Activated naive CD4-positive, alpha-beta T cell treated with anti-CD3 and anti-CD28 coated beads for 36 hours (primary cell): Measurements from ENCODE around the gene IKBKE. TPM values are rescaled to one million over a fixed set of nuclear protein-coding genes. Genes with fewer than 3 reads are reported as not detected.
A peak's percentile ranks its signal among the peaks of the same experiment; 100 is the strongest.

Experiments used
- CTCF ChIA-PET: fragments of 350-600 bp; sonication (Branson Sonifier 250); formaldehyde crosslinking; loops from one replicate; lab custom pipeline; 2021; ENCODE audit warnings: antibody characterized with exemption; lab: Charles Lee
- DNase-seq: peaks from one replicate; pipeline ENCODE4 v3.0.0-alpha.2; 2020
- H3K27ac Mint-ChIP-seq: one replicate; pipeline ENCODE4 v1.8.0; 2021; ENCODE audit warnings: mild to moderate bottlenecking, mixed read lengths
- H3K27me3 Mint-ChIP-seq: one replicate; pipeline ENCODE4 v1.8.0; 2021; ENCODE audit warnings: low read depth, mixed read lengths
- H3K36me3 Mint-ChIP-seq: one replicate; pipeline ENCODE4 v1.8.0; 2021; ENCODE audit warnings: low read depth, mixed read lengths
- H3K4me1 Mint-ChIP-seq: one replicate; pipeline ENCODE4 v1.8.0; 2021; ENCODE audit warnings: low read depth, mixed read lengths
- H3K4me3 Mint-ChIP-seq: one replicate; pipeline ENCODE4 v1.8.0; 2021; ENCODE audit warnings: mild to moderate bottlenecking, moderate library complexity, mixed read lengths
- H3K9me3 Mint-ChIP-seq: one replicate; pipeline ENCODE4 v1.8.0; 2021; ENCODE audit warnings: mixed read lengths
- intact Hi-C: fragments of 100-400 bp; cut with micrococcal nuclease; formaldehyde crosslinking; loops from one replicate; pipeline ENCODE4 v1.15.1; 2023
- total RNA-seq, 2 experiments: library from RNA; stranded (reverse); gene quantifications; one replicate each; pipeline ENCODE4 v1.2.3, GENCODE V29; 2021

IKBKE gene
- total RNA-seq, 2 experiments from 2014 or later, result 7.0 to 8.6 TPM

DNA sequence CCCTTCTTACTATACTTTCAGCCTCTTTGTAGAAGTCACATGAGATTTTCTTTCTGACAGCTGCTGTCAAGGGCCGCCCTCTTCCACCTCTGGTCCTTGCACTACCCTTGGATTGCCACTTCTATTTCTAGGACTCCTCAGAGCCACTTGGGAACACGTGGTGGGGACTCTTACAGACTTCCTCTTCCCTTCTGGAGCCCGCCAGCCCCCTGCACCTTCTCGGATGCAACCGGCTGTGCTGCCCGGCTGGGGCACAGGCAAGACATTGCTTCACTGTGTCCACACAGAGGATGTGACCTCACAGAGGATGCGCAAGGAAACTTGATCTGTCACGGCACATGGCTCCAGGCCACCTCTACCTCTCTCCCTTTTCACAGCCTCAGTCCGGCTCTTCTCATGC lies 2.4 kb upstream of the IKBKE start:
- H3K4me3 Mint-ChIP-seq, result no peak overlapping the region
- peak overlapping the region; percentile 12 for H3K27ac Mint-ChIP-seq

DNA sequence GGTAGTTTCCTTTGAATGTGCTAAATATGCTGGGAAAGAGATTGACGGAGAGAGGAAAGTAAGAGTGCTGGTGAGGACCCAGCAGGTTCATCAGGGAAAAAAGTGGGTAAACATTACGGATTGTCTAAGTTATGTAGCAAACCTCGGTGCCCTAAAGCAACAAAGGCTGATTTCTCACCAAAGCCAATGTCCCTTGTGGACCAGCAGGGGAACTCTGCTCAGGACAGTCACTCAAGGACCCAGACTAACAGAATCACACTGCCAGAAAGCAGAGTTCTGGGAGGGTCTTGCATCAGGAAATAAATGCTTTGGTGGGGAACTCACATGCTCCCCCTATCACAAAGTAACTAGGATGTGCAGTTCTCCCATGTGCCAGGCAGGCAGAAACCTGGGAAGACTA lies 1.7 kb upstream of the IKBKE start:
- CTCF ChIA-PET, result interaction anchor here (0.7 kb wide), 1 partner anchor 123 kb away, joined by 3 read pairs; no protein-coding TSS in a partner anchor
- Mint-ChIP-seq H3K9me3 (no peaks in the 10 kb centered on the region), H3K27me3 (no peaks in the 10 kb centered on the region), H3K27ac (no peak overlapping the region), H3K4me3 (no peak overlapping the region), H3K36me3 (no peaks in the 10 kb centered on the region), H3K4me1 (peaks cover 93% of the 10 kb centered on the region)
- DNase-seq, result no peak
- intact Hi-C loops, result loop anchor here (5.0 kb wide), 1 partner anchor 449 kb away; no protein-coding TSS in a partner anchor

More for the DNA sequence above, 2.4 kb upstream of the IKBKE start:
- peak; percentile 48 for DNase-seq
- Mint-ChIP-seq H3K36me3 (no peaks in the 10 kb centered on the region), H3K4me1 (peaks cover 95% of the 10 kb centered on the region), H3K9me3 (no peaks in the 10 kb centered on the region), H3K27me3 (no peaks in the 10 kb centered on the region)
- CTCF ChIA-PET, result interaction anchor here (0.9 to 3.9 kb wide), 2 partner anchors 12 to 116 kb away, joined by 3 to 19 read pairs; no protein-coding TSS in a partner anchor
- intact Hi-C loops, result loop anchor here (5.0 kb wide), 1 partner anchor 449 kb away; no protein-coding TSS in a partner anchor

DNA sequence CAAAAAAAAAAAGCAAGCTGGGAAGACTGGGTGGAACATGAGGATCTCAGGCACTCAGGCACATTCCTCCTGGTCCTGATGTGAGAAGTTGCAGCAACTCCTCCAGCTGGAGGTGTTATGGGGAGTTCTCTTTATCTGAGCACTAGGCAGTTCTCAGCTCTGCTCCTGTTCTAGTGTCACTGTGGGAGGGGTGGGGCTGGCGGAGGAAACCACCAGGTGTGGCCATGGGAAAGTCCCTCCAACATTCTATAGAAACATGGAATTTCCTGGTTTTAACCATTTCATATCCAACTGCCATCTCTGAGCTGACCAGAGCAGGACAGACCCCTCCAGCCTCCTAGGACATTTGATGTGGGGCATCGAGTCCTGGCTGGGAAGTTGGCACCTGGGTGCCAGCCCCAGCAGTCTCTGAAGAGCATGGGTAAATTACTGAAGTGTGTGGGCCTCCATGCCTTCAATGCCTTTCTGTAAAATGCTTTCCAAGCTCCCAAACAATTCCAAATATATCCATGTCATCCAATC lies 804 bp upstream of the IKBKE start:
- intact Hi-C loops, result loop anchor here (5.0 kb wide), 1 partner anchor 448 kb away; no protein-coding TSS in a partner anchor
- peak; percentile 69 for DNase-seq
- CTCF ChIA-PET, result interaction anchor here (0.7 to 5.6 kb wide), 11 partner anchors 9 to 223 kb away, joined by 3 to 57 read pairs (median 4); no protein-coding TSS in a partner anchor
- Mint-ChIP-seq H3K9me3 (no peaks in the 10 kb centered on the region), H3K4me3 (peak overlapping the region; percentile 80), H3K27me3 (no peaks in the 10 kb centered on the region), H3K4me1 (peaks cover 90% of the 10 kb centered on the region), H3K36me3 (peaks cover 5% of the 10 kb centered on the region), H3K27ac (peak overlapping the region; percentile 89)

DNA sequence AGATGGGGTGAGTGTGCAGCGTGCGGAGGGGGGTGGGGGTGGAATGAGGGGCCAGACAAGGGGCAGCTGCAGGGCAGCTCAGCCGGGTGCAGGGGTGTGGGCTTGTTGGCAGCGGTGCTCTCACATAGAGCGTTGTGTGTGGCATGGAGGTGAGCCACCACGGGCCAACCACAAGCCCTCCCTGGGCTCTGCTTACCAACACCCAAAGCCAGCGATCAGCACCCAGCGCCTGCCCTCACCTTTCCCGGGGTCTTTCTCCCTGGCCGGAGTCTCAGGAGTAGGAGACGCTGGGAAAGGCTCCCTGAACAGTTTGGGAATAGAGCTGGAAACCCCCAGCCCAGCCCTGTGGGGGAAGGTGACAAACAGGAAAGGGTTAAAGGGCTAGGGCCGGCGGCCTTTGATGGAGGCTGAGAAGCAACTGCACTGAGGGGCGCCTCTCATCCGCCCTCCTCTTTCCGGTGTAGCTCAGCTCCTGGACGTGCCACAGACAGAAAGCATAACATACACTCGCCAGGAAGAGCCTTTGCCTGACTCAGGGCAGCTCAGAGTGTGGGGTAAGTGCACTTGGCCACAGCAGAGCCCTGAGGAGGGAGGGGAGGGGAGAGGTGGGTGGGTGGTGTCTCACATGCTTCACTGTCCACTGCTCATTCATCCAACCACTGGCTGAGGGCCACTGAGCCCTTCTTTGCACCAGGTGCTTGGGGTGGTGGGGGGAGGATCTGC lies 577 bp downstream of the IKBKE start:
- CTCF ChIA-PET, result interaction anchor here (0.8 to 5.6 kb wide), 12 partner anchors 8 to 222 kb away, joined by 3 to 57 read pairs (median 4); no protein-coding TSS in a partner anchor
- peak; percentile 79 for DNase-seq
- no peaks in the 10 kb centered on the region for H3K9me3 Mint-ChIP-seq
- peaks cover 15% of the 10 kb centered on the region for H3K36me3 Mint-ChIP-seq
- intact Hi-C loops, result loop anchor here (1.0 to 5.0 kb wide), 3 partner anchors 9 to 436 kb away; no protein-coding TSS in a partner anchor
- peak overlapping the region; percentile 89 for H3K27ac Mint-ChIP-seq
- H3K4me1 Mint-ChIP-seq, result peaks cover 89% of the 10 kb centered on the region
- H3K27me3 Mint-ChIP-seq, result no peaks in the 10 kb centered on the region
- H3K4me3 Mint-ChIP-seq, result peak overlapping the region; percentile 80

DNA sequence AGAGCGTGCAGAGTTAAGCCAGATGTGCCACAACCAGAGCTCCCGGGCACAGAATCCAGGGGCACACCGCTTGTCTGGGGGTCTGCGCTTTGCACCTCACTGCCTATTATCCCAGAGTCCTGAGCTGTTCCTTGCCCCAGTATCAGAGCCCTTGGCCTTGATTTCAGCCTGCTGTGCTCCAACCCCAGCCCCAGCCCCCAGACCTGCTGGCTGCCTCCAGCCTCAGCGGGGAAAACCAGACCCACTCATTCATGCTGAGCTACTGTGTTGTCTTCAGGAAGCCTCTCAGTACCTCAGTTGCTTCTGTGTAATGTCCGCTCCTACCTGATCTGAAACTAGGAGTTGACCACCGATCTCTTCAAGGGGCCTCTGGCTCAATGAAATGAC lies 1.1 kb downstream of the IKBKE start:
- peaks cover 88% of the 10 kb centered on the region for H3K4me1 Mint-ChIP-seq
- DNase-seq, result peak; percentile 56
- H3K9me3 Mint-ChIP-seq, result no peaks in the 10 kb centered on the region
- CTCF ChIA-PET, result interaction anchor here (0.6 to 5.6 kb wide), 7 partner anchors 7 to 193 kb away, joined by 3 to 57 read pairs (median 16); no protein-coding TSS in a partner anchor
- peak overlapping the region; percentile 89 for H3K27ac Mint-ChIP-seq
- intact Hi-C loops, result loop anchor here (5.0 kb wide), 2 partner anchors 331 to 436 kb away; no protein-coding TSS in a partner anchor
- H3K27me3 Mint-ChIP-seq, result no peaks in the 10 kb centered on the region
- peaks cover 17% of the 10 kb centered on the region for H3K36me3 Mint-ChIP-seq
- H3K4me3 Mint-ChIP-seq, result peak overlapping the region; percentile 80

DNA sequence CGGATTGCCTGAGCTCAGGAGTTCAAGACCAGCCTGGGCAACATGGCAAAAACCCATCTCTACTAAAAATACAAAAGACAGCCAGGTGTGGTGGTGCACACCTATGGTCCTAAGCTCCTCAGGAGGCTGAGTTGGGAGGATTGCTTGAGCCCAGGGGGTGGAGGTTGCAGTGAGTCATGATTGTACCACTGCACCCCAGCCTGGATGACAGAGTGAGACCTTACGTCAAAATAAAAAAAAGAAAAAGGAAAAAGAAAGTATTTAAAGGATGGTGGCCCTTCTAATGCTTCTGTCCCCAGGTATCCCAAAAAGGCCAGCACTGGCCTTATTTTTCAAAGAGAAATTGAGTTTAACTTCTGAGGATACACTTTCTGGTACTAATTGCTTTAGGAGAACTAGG lies 1.7 kb downstream of the IKBKE start:
- CTCF ChIA-PET, result interaction anchor here (0.6 to 5.6 kb wide), 4 partner anchors 7 to 192 kb away, joined by 5 to 57 read pairs (median 30); no protein-coding TSS in a partner anchor
- no peaks in the 10 kb centered on the region for H3K27me3 Mint-ChIP-seq
- peak overlapping the region; percentile 89 for H3K27ac Mint-ChIP-seq
- H3K9me3 Mint-ChIP-seq, result no peaks in the 10 kb centered on the region
- H3K36me3 Mint-ChIP-seq, result peaks cover 22% of the 10 kb centered on the region
- peaks cover 82% of the 10 kb centered on the region for H3K4me1 Mint-ChIP-seq
- DNase-seq, result peak; percentile 67
- intact Hi-C loops, result loop anchor here (5.0 kb wide), 2 partner anchors 330 to 435 kb away; no protein-coding TSS in a partner anchor
- peak overlapping the region; percentile 80 for H3K4me3 Mint-ChIP-seq

DNA sequence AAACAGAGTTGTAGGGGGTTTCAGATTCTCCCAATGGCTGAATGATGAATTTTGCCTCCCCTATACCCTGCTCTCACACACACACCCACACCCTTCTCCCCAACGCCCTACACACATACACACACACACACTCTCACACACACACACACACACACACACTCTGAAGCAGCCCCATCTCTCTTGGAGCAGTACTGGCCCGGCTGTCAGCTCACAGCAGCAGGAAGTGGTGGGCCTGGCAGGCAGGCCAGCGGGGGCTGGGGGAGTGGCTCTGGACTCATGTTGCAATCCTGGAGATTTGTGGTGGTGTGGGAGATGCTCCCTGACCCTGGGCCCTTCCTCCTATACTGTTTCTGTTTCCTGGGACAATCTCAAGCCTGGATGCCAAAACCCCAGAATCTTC lies 2.2 kb downstream of the IKBKE start:
- CTCF ChIA-PET, result interaction anchor here (5.6 kb wide), 1 partner anchor 12 kb away, joined by 57 read pairs; no protein-coding TSS in a partner anchor
- Mint-ChIP-seq H3K4me3 (peak overlapping the region; percentile 80), H3K27ac (peak overlapping the region; percentile 89), H3K36me3 (peaks cover 22% of the 10 kb centered on the region), H3K27me3 (no peaks in the 10 kb centered on the region), H3K4me1 (peaks cover 78% of the 10 kb centered on the region), H3K9me3 (no peaks in the 10 kb centered on the region)
- peak; percentile 44 for DNase-seq
- intact Hi-C loops, result loop anchor here (5.0 kb wide), 2 partner anchors 330 to 435 kb away; no protein-coding TSS in a partner anchor

DNA sequence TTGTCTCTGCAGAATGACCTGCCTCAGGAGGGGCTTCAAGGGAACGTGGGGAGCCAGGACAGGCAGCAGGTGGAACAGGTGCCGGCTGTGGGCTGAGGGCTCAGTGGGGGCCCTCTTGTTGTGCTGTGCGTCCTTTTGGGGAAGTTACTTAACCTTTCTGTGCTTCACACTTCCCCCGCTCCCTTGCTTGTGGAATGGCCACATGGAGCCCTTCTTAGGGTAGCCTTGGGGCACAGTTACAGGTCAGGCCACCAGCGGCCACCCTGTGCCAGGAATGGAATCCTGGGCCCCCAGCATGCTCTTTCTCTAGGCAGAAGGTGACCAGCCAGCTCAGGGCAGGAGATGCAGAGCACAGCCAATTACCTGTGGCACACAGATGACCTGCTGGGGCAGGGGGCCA lies 2.6 kb downstream of the IKBKE start:
- Mint-ChIP-seq H3K27me3 (no peaks in the 10 kb centered on the region), H3K4me1 (peaks cover 74% of the 10 kb centered on the region), H3K27ac (peak overlapping the region; percentile 89), H3K9me3 (no peaks in the 10 kb centered on the region), H3K4me3 (no peak overlapping the region), H3K36me3 (peaks cover 22% of the 10 kb centered on the region)
- DNase-seq, result no peak
- intact Hi-C loops, result loop anchor here (5.0 kb wide), 2 partner anchors 329 to 434 kb away; no protein-coding TSS in a partner anchor
- CTCF ChIA-PET, result interaction anchor here (5.6 kb wide), 1 partner anchor 12 kb away, joined by 57 read pairs; no protein-coding TSS in a partner anchor

DNA sequence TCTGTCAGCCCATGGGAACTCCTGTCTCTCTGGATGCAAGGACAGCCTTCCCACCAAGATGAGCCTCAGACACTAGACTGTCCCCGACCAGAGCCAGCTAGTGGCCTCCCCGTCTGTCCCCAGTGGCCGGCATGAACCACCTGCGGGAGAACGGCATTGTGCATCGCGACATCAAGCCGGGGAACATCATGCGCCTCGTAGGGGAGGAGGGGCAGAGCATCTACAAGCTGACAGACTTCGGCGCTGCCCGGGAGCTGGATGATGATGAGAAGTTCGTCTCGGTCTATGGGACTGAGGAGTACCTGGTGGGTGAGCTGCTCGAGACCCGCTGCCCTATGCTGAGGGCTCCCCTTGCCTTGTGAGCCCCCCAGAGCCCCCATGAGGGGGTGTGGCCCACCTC lies 5.8 kb downstream of the IKBKE start:
- CTCF ChIA-PET, result interaction anchor here (1.8 to 5.5 kb wide), 3 partner anchors 14 to 17 kb away, joined by 5 to 57 read pairs (median 12); no protein-coding TSS in a partner anchor
- Mint-ChIP-seq H3K4me1 (peaks cover 61% of the 10 kb centered on the region), H3K27ac (peak overlapping the region; percentile 54), H3K36me3 (peaks cover 32% of the 10 kb centered on the region), H3K9me3 (no peaks in the 10 kb centered on the region), H3K27me3 (no peaks in the 10 kb centered on the region), H3K4me3 (no peak overlapping the region)
- intact Hi-C loops, result no loop called here
- no peak for DNase-seq

DNA sequence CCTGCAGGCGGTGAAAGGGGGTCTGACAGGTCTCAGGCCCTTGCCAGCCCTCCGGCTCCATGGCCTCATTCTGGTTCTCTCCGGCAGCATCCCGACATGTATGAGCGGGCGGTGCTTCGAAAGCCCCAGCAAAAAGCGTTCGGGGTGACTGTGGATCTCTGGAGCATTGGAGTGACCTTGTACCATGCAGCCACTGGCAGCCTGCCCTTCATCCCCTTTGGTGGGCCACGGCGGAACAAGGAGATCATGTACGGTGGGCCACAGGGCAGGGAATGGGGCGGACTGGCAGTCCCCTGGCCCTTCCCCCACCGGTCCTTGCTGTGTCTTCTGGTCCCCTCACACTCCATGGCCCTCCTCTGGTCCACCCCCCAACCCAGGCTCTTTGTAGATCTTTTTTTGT lies 6.3 kb downstream of the IKBKE start:
- H3K9me3 Mint-ChIP-seq, result no peaks in the 10 kb centered on the region
- no peaks in the 10 kb centered on the region for H3K27me3 Mint-ChIP-seq
- intact Hi-C loops, result no loop called here
- CTCF ChIA-PET, result interaction anchor here (1.0 to 5.5 kb wide), 7 partner anchors 12 to 187 kb away, joined by 3 to 57 read pairs (median 6); no protein-coding TSS in a partner anchor
- no peak overlapping the region for H3K4me3 Mint-ChIP-seq
- no peak for DNase-seq
- no peak overlapping the region for H3K27ac Mint-ChIP-seq
- H3K36me3 Mint-ChIP-seq, result peaks cover 33% of the 10 kb centered on the region
- peaks cover 60% of the 10 kb centered on the region for H3K4me1 Mint-ChIP-seq

DNA sequence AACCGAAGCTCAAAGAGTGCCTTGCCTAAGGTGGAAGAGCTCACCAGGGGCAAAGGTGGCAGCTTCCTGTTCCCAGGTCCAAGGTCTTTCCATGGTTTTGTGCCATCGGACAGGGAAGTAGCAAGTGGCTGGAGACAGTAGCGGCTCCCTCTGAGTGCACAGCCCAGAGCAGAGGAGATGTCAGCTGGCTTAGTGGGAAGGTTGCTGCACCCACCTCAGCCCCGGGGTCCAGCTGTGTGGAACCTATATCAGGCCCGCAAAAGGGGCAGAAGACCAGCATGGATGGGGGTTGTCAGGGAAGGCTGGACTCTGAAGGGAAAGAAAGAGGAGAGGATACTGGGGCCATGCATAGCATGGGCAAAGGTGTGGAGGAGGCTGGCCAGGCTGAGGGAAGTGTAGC lies 6.8 kb downstream of the IKBKE start:
- DNase-seq, result no peak
- CTCF ChIA-PET, result interaction anchor here (0.6 to 5.5 kb wide), 11 partner anchors 7 to 187 kb away, joined by 3 to 57 read pairs (median 5); partner anchors contain the start of gene IKBKE
- Mint-ChIP-seq H3K4me3 (no peak overlapping the region), H3K27me3 (no peaks in the 10 kb centered on the region), H3K4me1 (peaks cover 54% of the 10 kb centered on the region), H3K27ac (no peak overlapping the region), H3K9me3 (no peaks in the 10 kb centered on the region), H3K36me3 (peaks cover 33% of the 10 kb centered on the region)
- intact Hi-C loops, result no loop called here
